Adrenal gland (tissue), 12 donors: Measurements from ENCODE around the gene CDC7. TPM values are rescaled to one million over a fixed set of nuclear protein-coding genes. Genes with fewer than 3 reads are reported as not detected.

Source experiments
- DNase-seq, 7 donors: peaks; one replicate each; pipeline ENCODE4 v3.0.0-alpha.2; 2019 to 2020
- H3K27ac ChIP-seq, 5 donors: fragments of 200-600 bp; sonication (generic) in 4 of 5; 1 replicate in 3 of 5; 2 replicates in 2 of 5; pipeline versions ENCODE4 v1.5.1 to v1.8.0; 2016 to 2020; ENCODE audit warnings: mild to moderate bottlenecking in 1 of 5
- H3K27me3 ChIP-seq: fragments of 200-600 bp; 2 replicates; pipeline ENCODE4 v1.8.0; 2021
- H3K36me3 ChIP-seq, 2 donors: fragments of 200-600 bp; replicated peaks in 1 of 2; 1 replicate in 1 of 2; 2 replicates in 1 of 2; pipeline versions ENCODE4 v1.5.1 to v1.8.0; 2018 to 2022
- H3K4me1 ChIP-seq, 2 donors: fragments of 200-600 bp; replicated peaks in 1 of 2; 1 replicate in 1 of 2; 2 replicates in 1 of 2; pipeline versions ENCODE4 v1.5.1 to v1.8.0; 2018 to 2021
- H3K4me3 ChIP-seq, 4 donors: fragments of 200-600 bp; sonication (generic) in 3 of 4; one replicate each; pipeline ENCODE4 v1.5.1; 2016 to 2018
- H3K9me3 ChIP-seq, 3 donors: fragments of 200-600 bp; sonication (generic) in 1 of 3; replicated peaks in 1 of 3; 1 replicate in 2 of 3; 2 replicates in 1 of 3; pipeline versions ENCODE4 v1.5.1 to v1.8.0; 2016 to 2021
- CTCF ChIP-seq, 6 experiments: fragments of 450-650 bp in 4 of 6; fragments of 200-600 bp in 2 of 6; sonication (generic) in 1 of 6; IDR thresholded peaks; 1 replicate in 5 of 6; 2 replicates in 1 of 6; pipeline versions ENCODE4 v1.5.1 to v1.8.0; 2016 to 2021; ENCODE audit warnings: antibody characterized with exemption in 6 of 6, mild to moderate bottlenecking in 2 of 6, moderate library complexity in 1 of 6
- POLR2A ChIP-seq, 2 donors: fragments of 450-650 bp; IDR thresholded peaks; one replicate each; pipeline ENCODE4 v1.6.1; 2017; ENCODE audit warnings: antibody characterized with exemption in 2 of 2, mild to moderate bottlenecking in 2 of 2, moderate library complexity in 1 of 2
- WGBS, 4 donors: extraction: QIAGEN DNeasy Blood & Tissue Kit in 2 of 4; methylation state at CpG; one replicate each; pipeline versions ENCODE4 v1.1.5 to v1.1.7; 2013 to 2017; 5-methylcytosine and 5-hydroxymethylcytosine counted together
- intact Hi-C, 2 donors: fragments of 100-400 bp; cut with DNase I; formaldehyde crosslinking; loops; one replicate each; pipeline versions ENCODE4 v1.14.1 to v1.15.0; 2022 to 2023
- polyA plus RNA-seq, 3 donors: library from polyadenylated mRNA; stranded (reverse); fragments of 200-250 nt in 2 of 3; fragments of 350-450 nt in 1 of 3; fragmentation: Illumina TruSeq in 1 of 3; extraction: RNeasy Lipid Tissue Mini Kit (QIAGEN cat#74804) in 1 of 3; gene quantifications; one replicate each; pipeline ENCODE4 v1.2.3, GENCODE V29; 2013 to 2014
- total RNA-seq, 9 donors: library from RNA; depleted of rRNA in 4 of 9; stranded (reverse); fragments of >200 nt in 4 of 9; fragments of 120-200 nt in 1 of 9; fragmentation: NEBNext Ultra II Directional in 1 of 9; extraction: Animal tissue kit (Norgen Biotek cat#: 25700) in 1 of 9; gene quantifications; one replicate each; pipeline versions ENCODE4 v1.1.0 to v1.2.4, GENCODE V29; 2013 to 2023
- donor health status: healthy with polysubstance abuse.
- donor health status: Bipolar disorder and iron deficiency.
- donor health status: DM: yes; HTN: yes; CAD: no.
- donor health status: DM: no; HTN: no; CAD: no.
- donor health status: DM: no; HTN: no; CAD: no.
- donor health status: DM: yes; HTN: yes; CAD: no.

The CDC7 gene
- total and polyA plus RNA-seq, 12 donors: 1.6 to 15.7 (median 3.1) TPM

GRCh38 chr1:91564888-91565701, 64.4 kb downstream of the CDC7 start:
- DNase-seq: no peak
- TF ChIP-seq POLR2A (IDR thresholded peaks at IDR 0.05) (no peak), CTCF (IDR thresholded peaks at IDR 0.05) (no peak)
- 77 to 87% (median 79%) methylated on average over 6 of the region's 6 CpGs for WGBS, 4 donors
- Histone ChIP-seq H3K27me3 (no peaks in the 10 kb centered on the region), H3K4me3 (no peak overlapping the region), H3K4me1 (peaks cover 0 to 6% of the 10 kb centered on the region in 2 donors), H3K36me3 (no peaks in the 10 kb centered on the region), H3K9me3 (no peaks in the 10 kb centered on the region), H3K27ac (no peak overlapping the region)
- intact Hi-C loops: no loop called here

- TF ChIP-seq POLR2A (IDR thresholded peaks at IDR 0.05): no peak
- TF ChIP-seq CTCF (IDR thresholded peaks at IDR 0.05): no peak
- no peak for DNase-seq
- no peak overlapping the region for H3K4me3 ChIP-seq
- 85 to 89% (median 87%) methylated on average over 4 of the region's 4 CpGs for WGBS, 4 donors
- H3K27ac ChIP-seq: no peak overlapping the region
- peaks cover 0 to 7% of the 10 kb centered on the region in 2 donors for H3K4me1 ChIP-seq
- H3K27me3 ChIP-seq: no peaks in the 10 kb centered on the region
- H3K9me3 ChIP-seq: no peaks in the 10 kb centered on the region
- intact Hi-C loops: no loop called here
- no peaks in the 10 kb centered on the region for H3K36me3 ChIP-seq
These were observed 66.9 kb downstream of the CDC7 start for GRCh38 chr1:91567583-91567982.

GRCh38 chr1:91568261-91568660, 67.6 kb downstream of the CDC7 start:
- no peak for DNase-seq
- Histone ChIP-seq H3K27me3 (no peaks in the 10 kb centered on the region), H3K36me3 (no peaks in the 10 kb centered on the region), H3K27ac (no peak overlapping the region), H3K4me3 (no peak overlapping the region), H3K9me3 (no peaks in the 10 kb centered on the region), H3K4me1 (peaks cover 0 to 7% of the 10 kb centered on the region in 2 donors)
- no peak for TF ChIP-seq CTCF (IDR thresholded peaks at IDR 0.05)
- no peak for TF ChIP-seq POLR2A (IDR thresholded peaks at IDR 0.05)
- intact Hi-C loops: no loop called here
- WGBS, 4 donors: 97 to 99% (median 98%) methylated on average over 6 to 7 of the region's 7 CpGs

- Histone ChIP-seq H3K4me1 (peaks cover 0 to 7% of the 10 kb centered on the region in 2 donors), H3K9me3 (no peaks in the 10 kb centered on the region), H3K36me3 (no peaks in the 10 kb centered on the region), H3K4me3 (no peak overlapping the region), H3K27ac (peak overlapping the region in 2 of 5 donors; percentile 46 to 56), H3K27me3 (no peaks in the 10 kb centered on the region)
- TF ChIP-seq CTCF (IDR thresholded peaks at IDR 0.05) (no peak), POLR2A (IDR thresholded peaks at IDR 0.05) (no peak)
- DNase-seq: peak; percentile 62 to 85 (median 70)
- intact Hi-C loops: no loop called here
- WGBS, 4 donors: 43 to 51% (median 50%) methylated on average over 7 of the region's 7 CpGs
These were observed 68.9 kb downstream of the CDC7 start for GRCh38 chr1:91569411-91570119.
